Measurements from ENCODE around the gene WDR38.

GRCh38 chr9:124906966-124907365 lies 53.7 kb downstream of the WDR38 start:
- TF ChIP-seq POLR2AphosphoS5 (IDR thresholded peaks at IDR 0.05) = no peak
- TF ChIP-seq POLR2A (IDR thresholded peaks at IDR 0.05) = no peak
- TF ChIP-seq CTCF (IDR thresholded peaks at IDR 0.05) = no peak

All from sigmoid colon (tissue), 4 donors.